ENCODE measurements around the gene CD27. TPM values are rescaled to one million over a fixed set of nuclear protein-coding genes. Genes with fewer than 3 reads are reported as not detected.

Gene CD27
- total and polyA plus RNA-seq, 2 experiments from 2014 or later, result 0.53 TPM; not detected in 1

DNA sequence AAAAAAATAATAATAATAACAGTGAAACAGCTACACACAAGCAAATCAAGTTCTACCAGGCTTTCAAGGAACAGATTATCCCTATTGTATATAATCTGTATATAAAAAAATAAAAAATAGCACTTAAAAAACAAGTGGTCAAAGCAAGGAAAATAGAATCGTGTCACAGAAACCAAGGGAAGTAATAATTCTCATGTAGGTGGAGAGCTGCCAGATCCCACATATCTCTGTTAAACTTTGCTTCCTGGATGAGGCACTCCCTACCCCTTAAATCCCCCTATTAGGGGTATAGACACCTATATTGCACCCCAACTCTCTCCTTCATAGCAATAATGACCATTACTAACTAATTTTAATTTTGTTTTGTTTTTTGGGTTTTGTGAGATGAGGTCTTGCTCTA, 4.4 kb upstream of the CD27 start (continued):
- TF ChIP-seq ZNF462 (CRISPR knock-in tag; IDR thresholded peaks at IDR 0.05) (no peak), JUNB (IDR thresholded peaks at IDR 0.05; ENCODE audit: unreplicated experiment) (no peak), EZH2phosphoT487 (IDR thresholded peaks at IDR 0.05; ENCODE audit: unreplicated experiment) (no peak), STAT1 (IDR thresholded peaks at IDR 0.05; ENCODE audit: unreplicated experiment) (no peak), ZNF331 (CRISPR knock-in tag; IDR thresholded peaks at IDR 0.05; ENCODE audit: low read depth) (no peak), POLR2AphosphoS5 (IDR thresholded peaks at IDR 0.05; ENCODE audit: low read depth) (no peak), ZNF114 (CRISPR knock-in tag; IDR thresholded peaks at IDR 0.05) (no peak), EZH2 (IDR thresholded peaks at IDR 0.05; ENCODE audit: low read depth, unreplicated experiment) (no peak)
- TF ChIP-seq, protein P1, sequence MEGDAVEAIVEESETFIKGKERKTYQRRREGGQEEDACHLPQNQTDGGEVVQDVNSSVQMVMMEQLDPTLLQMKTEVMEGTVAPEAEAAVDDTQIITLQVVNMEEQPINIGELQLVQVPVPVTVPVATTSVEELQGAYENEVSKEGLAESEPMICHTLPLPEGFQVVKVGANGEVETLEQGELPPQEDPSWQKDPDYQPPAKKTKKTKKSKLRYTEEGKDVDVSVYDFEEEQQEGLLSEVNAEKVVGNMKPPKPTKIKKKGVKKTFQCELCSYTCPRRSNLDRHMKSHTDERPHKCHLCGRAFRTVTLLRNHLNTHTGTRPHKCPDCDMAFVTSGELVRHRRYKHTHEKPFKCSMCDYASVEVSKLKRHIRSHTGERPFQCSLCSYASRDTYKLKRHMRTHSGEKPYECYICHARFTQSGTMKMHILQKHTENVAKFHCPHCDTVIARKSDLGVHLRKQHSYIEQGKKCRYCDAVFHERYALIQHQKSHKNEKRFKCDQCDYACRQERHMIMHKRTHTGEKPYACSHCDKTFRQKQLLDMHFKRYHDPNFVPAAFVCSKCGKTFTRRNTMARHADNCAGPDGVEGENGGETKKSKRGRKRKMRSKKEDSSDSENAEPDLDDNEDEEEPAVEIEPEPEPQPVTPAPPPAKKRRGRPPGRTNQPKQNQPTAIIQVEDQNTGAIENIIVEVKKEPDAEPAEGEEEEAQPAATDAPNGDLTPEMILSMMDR (conservative IDR thresholded peaks at IDR 0.05; ENCODE audit: low read depth in 2 of 2), result no peak

DNA sequence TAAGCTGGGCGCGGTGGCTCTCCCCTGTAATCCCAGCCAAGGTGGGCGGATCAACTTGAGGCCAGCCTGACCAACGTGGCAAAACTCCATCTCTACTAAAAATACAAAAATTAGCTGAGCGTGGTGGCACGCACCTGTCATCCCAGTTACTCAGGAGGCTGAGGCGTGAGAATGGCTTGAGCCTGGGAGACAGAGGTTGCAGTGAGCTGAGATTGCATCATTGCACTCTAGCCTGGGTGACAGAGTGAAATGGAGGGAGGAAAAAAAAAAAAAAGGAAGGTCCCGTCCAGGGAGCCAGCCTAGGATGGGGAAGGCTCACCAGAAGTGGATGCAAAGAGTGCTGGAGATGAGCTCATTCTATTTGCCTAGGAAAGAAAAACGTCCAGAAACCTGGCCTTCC, 1.9 kb upstream of the CD27 start:
- no peaks in the 10 kb centered on the region for H3K4me1 ChIP-seq (ENCODE audit: insufficient read depth)

More for the DNA sequence above, 1.9 kb upstream of the CD27 start:
- Histone ChIP-seq H4K20me1 (replicated peaks; ENCODE audit: insufficient read depth) (no peaks in the 10 kb centered on the region), H3F3A (replicated peaks; ENCODE audit: low read depth) (no peaks in the 10 kb centered on the region), H3K36me3 (ENCODE audit: insufficient read depth) (no peaks in the 10 kb centered on the region), H3K4me2 (no peak overlapping the region), H2AFZ (no peak overlapping the region), H3K27ac (ENCODE audit: low read depth) (no peak overlapping the region), H3K27me3 (ENCODE audit: insufficient read depth) (no peaks in the 10 kb centered on the region), H3K79me2 (replicated peaks; ENCODE audit: insufficient read depth) (no peaks in the 10 kb centered on the region), H3K4me3 (no peak overlapping the region), H3K9me2 (ENCODE audit: insufficient read depth) (no peaks in the 10 kb centered on the region)
- no peak overlapping the region for H3K4me3 Mint-ChIP-seq
- DNase-seq (ENCODE audit: low spot score) (no peak), ATAC-seq (no peak)
- TF ChIP-seq REST (IDR thresholded peaks at IDR 0.05; ENCODE audit: unreplicated experiment), result no peak
- TF ChIP-seq, protein P1 (conservative IDR thresholded peaks at IDR 0.05; ENCODE audit: low read depth in 2 of 2), result no peak
- no peak for TF ChIP-seq STAT1 (IDR thresholded peaks at IDR 0.05; ENCODE audit: unreplicated experiment)
- H3K9me3 Mint-ChIP-seq, result no peaks in the 10 kb centered on the region
- peaks cover 21% of the 10 kb centered on the region for H3K4me1 Mint-ChIP-seq
- H3K27ac Mint-ChIP-seq, result 0 out of 2 replicates have a peak overlapping the region, but pooled peaks have one; percentile 72
- H3K36me3 Mint-ChIP-seq (ENCODE audit: low read depth), result no peaks in the 10 kb centered on the region
- peaks cover 16% of the 10 kb centered on the region for H3K27me3 Mint-ChIP-seq (ENCODE audit: insufficient read depth, low read depth, poor library complexity)
